Lower leg skin (tissue), 3 donors: Measurements from ENCODE around the gene EDN3.

Experiments used
- POLR2A ChIP-seq, 2 donors: fragments of 450-650 bp; IDR thresholded peaks; one replicate each; pipeline ENCODE4 v1.6.1; 2016 to 2017; ENCODE audit warnings: antibody characterized with exemption in 2 of 2, mild to moderate bottlenecking in 1 of 2, moderate library complexity in 1 of 2
- TF ChIP-seq, protein P1 (sequence below), 3 donors: fragments of 450-650 bp; IDR thresholded peaks; one replicate each; pipeline ENCODE4 v1.5.1; 2016; ENCODE audit warnings: antibody characterized with exemption in 3 of 3, mild to moderate bottlenecking in 3 of 3, moderate library complexity in 2 of 3

- TF ChIP-seq, protein P1, sequence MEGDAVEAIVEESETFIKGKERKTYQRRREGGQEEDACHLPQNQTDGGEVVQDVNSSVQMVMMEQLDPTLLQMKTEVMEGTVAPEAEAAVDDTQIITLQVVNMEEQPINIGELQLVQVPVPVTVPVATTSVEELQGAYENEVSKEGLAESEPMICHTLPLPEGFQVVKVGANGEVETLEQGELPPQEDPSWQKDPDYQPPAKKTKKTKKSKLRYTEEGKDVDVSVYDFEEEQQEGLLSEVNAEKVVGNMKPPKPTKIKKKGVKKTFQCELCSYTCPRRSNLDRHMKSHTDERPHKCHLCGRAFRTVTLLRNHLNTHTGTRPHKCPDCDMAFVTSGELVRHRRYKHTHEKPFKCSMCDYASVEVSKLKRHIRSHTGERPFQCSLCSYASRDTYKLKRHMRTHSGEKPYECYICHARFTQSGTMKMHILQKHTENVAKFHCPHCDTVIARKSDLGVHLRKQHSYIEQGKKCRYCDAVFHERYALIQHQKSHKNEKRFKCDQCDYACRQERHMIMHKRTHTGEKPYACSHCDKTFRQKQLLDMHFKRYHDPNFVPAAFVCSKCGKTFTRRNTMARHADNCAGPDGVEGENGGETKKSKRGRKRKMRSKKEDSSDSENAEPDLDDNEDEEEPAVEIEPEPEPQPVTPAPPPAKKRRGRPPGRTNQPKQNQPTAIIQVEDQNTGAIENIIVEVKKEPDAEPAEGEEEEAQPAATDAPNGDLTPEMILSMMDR (IDR thresholded peaks at IDR 0.05): no peak
- TF ChIP-seq POLR2A (IDR thresholded peaks at IDR 0.05): no peak
Observed at GRCh38 chr20:59323731-59324130, 23.3 kb downstream of the EDN3 start.
